Calu3 (cell line): ENCODE results near the gene PPEF1. TPM values are rescaled to one million over a fixed set of nuclear protein-coding genes. Genes with fewer than 3 reads are reported as not detected.
A peak's percentile ranks its signal among the peaks of the same experiment; 100 is the strongest.
"Not testable (repeated sequence)": the region's sequence is repeated elsewhere in the genome, so short reads cannot be mapped to it uniquely, and the experiment has no call there.

Experiments
- BruUV-seq: library from RNA; stranded (reverse); fragments of 400-500 nt; replicated peaks from 2 replicates; lab custom pipeline; 2021; lab: Mats Ljungman, UMichigan
- CTCF ChIA-PET: fragments of 300-600 bp; sonication (Branson Sonifier 250); formaldehyde crosslinking; loops from one replicate; lab custom pipeline; 2022; ENCODE audit warnings: antibody characterized with exemption; lab: Charles Lee
- DNase-seq: peaks from one replicate; pipeline ENCODE4 v3.0.0; 2022
- H3K27ac Mint-ChIP-seq: one replicate; pipeline ENCODE4 v1.8.0; 2022; ENCODE audit warnings: mixed read lengths; ENCODE audit not compliant: unreplicated experiment
- H3K27me3 Mint-ChIP-seq: one replicate; pipeline ENCODE4 v1.8.0; 2022; ENCODE audit warnings: mixed read lengths; ENCODE audit not compliant: unreplicated experiment
- H3K36me3 Mint-ChIP-seq: one replicate; pipeline ENCODE4 v1.8.0; 2022; ENCODE audit warnings: mild to moderate bottlenecking, moderate library complexity, mixed read lengths; ENCODE audit not compliant: insufficient read depth, unreplicated experiment
- H3K4me1 Mint-ChIP-seq: one replicate; pipeline ENCODE4 v1.8.0; 2022; ENCODE audit warnings: mild to moderate bottlenecking, low read depth, mixed read lengths; ENCODE audit not compliant: unreplicated experiment
- H3K4me3 Mint-ChIP-seq: one replicate; pipeline ENCODE4 v1.8.0; 2022; ENCODE audit warnings: mild to moderate bottlenecking, low read depth, moderate library complexity, mixed read lengths; ENCODE audit not compliant: unreplicated experiment
- H3K9me3 Mint-ChIP-seq: one replicate; pipeline ENCODE4 v1.8.0; 2022; ENCODE audit warnings: low read depth, mixed read lengths; ENCODE audit not compliant: unreplicated experiment
- CTCF ChIP-seq: fragments of 200-600 bp; IDR thresholded peaks from one replicate; pipeline ENCODE4 v1.8.0; 2022; ENCODE audit warnings: antibody characterized with exemption; ENCODE audit not compliant: unreplicated experiment
- intact Hi-C: fragments of 100-400 bp; cut with micrococcal nuclease; formaldehyde crosslinking; loops from one replicate; pipeline ENCODE4 v1.10.0; 2022; ENCODE audit not compliant: unreplicated experiment
- total RNA-seq: library from RNA; stranded (reverse); gene quantifications from 2 replicates; pipeline ENCODE4 v1.2.3, GENCODE V29; 2022

The PPEF1 gene
- total RNA-seq, 1 experiment from 2014 or later, result not detected

GRCh38 chrX:18722500-18723071 lies 15.1 kb downstream of the PPEF1 start:
- intact Hi-C loops, result no loop called here
- CTCF ChIA-PET, result no interaction called here
- H3K27ac Mint-ChIP-seq, result no peak overlapping the region
- H3K4me1 Mint-ChIP-seq, result no peaks in the 10 kb centered on the region
- no peaks in the 10 kb centered on the region for H3K36me3 Mint-ChIP-seq
- H3K27me3 Mint-ChIP-seq, result peaks cover 6% of the 10 kb centered on the region
- TF ChIP-seq CTCF, result no peak
- BruUV-seq, result no TSS peak
- no peak for DNase-seq
- no peaks in the 10 kb centered on the region for H3K9me3 Mint-ChIP-seq
- no peak overlapping the region for H3K4me3 Mint-ChIP-seq

- no peak overlapping the region for H3K27ac Mint-ChIP-seq
- H3K9me3 Mint-ChIP-seq, result no peaks in the 10 kb centered on the region
- H3K36me3 Mint-ChIP-seq, result no peaks in the 10 kb centered on the region
- no peak for DNase-seq
- intact Hi-C loops, result no loop called here
- no peak overlapping the region for H3K4me3 Mint-ChIP-seq
- BruUV-seq, result no TSS peak
- H3K27me3 Mint-ChIP-seq, result no peaks in the 10 kb centered on the region
- no peaks in the 10 kb centered on the region for H3K4me1 Mint-ChIP-seq
- TF ChIP-seq CTCF, result no peak
- CTCF ChIA-PET, result interaction anchor here (1.6 kb wide), 1 partner anchor 23 kb away, joined by 3 read pairs; no protein-coding TSS in a partner anchor
Measured at GRCh38 chrX:18725310-18725943, 18.0 kb downstream of the PPEF1 start.

GRCh38 chrX:18733287-18733686 lies 25.8 kb downstream of the PPEF1 start:
- intact Hi-C loops, result no loop called here
- no peaks in the 10 kb centered on the region for H3K4me1 Mint-ChIP-seq
- no peak overlapping the region for H3K27ac Mint-ChIP-seq
- no peak for TF ChIP-seq CTCF
- H3K36me3 Mint-ChIP-seq, result no peaks in the 10 kb centered on the region
- no peak overlapping the region for H3K4me3 Mint-ChIP-seq
- no TSS peak for BruUV-seq
- no peaks in the 10 kb centered on the region for H3K9me3 Mint-ChIP-seq
- CTCF ChIA-PET, result no interaction called here
- H3K27me3 Mint-ChIP-seq, result peaks cover 15% of the 10 kb centered on the region
- no peak for DNase-seq

- H3K36me3 Mint-ChIP-seq, intact Hi-C loops, CTCF ChIA-PET, H3K27ac Mint-ChIP-seq, H3K4me3 Mint-ChIP-seq, H3K4me1 Mint-ChIP-seq, H3K9me3 Mint-ChIP-seq, BruUV-seq: not testable (repeated sequence)
- peaks cover 18% of the 10 kb centered on the region for H3K27me3 Mint-ChIP-seq
- peak; percentile 4 for DNase-seq
Measured at GRCh38 chrX:18739609-18740008, 32.2 kb downstream of the PPEF1 start.

GRCh38 chrX:18748499-18748898 lies 41.1 kb downstream of the PPEF1 start:
- no peak for TF ChIP-seq CTCF
- Mint-ChIP-seq H3K9me3 (no peaks in the 10 kb centered on the region), H3K36me3 (no peaks in the 10 kb centered on the region), H3K27me3 (peaks cover 9% of the 10 kb centered on the region), H3K27ac (no peak overlapping the region), H3K4me3 (no peak overlapping the region), H3K4me1 (no peaks in the 10 kb centered on the region)
- CTCF ChIA-PET, result interaction anchor here (0.6 kb wide), 1 partner anchor 262 kb away, joined by 5 read pairs; no protein-coding TSS in a partner anchor
- intact Hi-C loops, result no loop called here
- no TSS peak for BruUV-seq
- DNase-seq, result no peak
